Sciatic nerve (tissue), 2 donors: Measurements from ENCODE around the gene BMAL1. TPM values are rescaled to one million over a fixed set of nuclear protein-coding genes. Genes with fewer than 3 reads are reported as not detected.

ENCODE experiments used
- ATAC-seq: fragments of 200-7000 bp; cut with Tn5 transposase; one replicate; pipeline ENCODE4 v1.9.1; 2020; ENCODE audit warnings: mild to moderate bottlenecking, moderate library complexity
- DNase-seq: peaks from one replicate; pipeline ENCODE4 v3.0.0-alpha.2; 2020; ENCODE audit warnings: low spot score
- intact Hi-C: fragments of 100-400 bp; cut with DNase I; formaldehyde crosslinking; loops from one replicate; pipeline ENCODE4 v1.14.2; 2022
- total RNA-seq: library from RNA; stranded (reverse); fragmentation: NEBNext Ultra II Directional; extraction: Animal tissue kit (Norgen Biotek cat#: 25700); gene quantifications from one replicate; pipeline ENCODE4 v1.2.1, GENCODE V29; 2021
- donor health status: DM: no; HTN: no; CAD: no.
- donor health status: DM: no; HTN: no; CAD: no.

BMAL1 gene
- total RNA-seq, 1 donor from 2014 or later: 25.6 TPM

GRCh38 chr11:13310443-13310842 lies 32.9 kb downstream of the BMAL1 start:
- no peak for DNase-seq
- ATAC-seq: no peak
- intact Hi-C loops: no loop called here

- no peak for DNase-seq
- intact Hi-C loops: no loop called here
- no peak for ATAC-seq
Measured at GRCh38 chr11:13311570-13311969, 34.0 kb downstream of the BMAL1 start.

GRCh38 chr11:13313005-13313819 lies 35.6 kb downstream of the BMAL1 start:
- no peak for DNase-seq
- ATAC-seq: no peak
- intact Hi-C loops: no loop called here

GRCh38 chr11:13314676-13315394 lies 37.2 kb downstream of the BMAL1 start:
- DNase-seq (no peak), ATAC-seq (no peak)
- intact Hi-C loops: no loop called here

GRCh38 chr11:13315517-13316432 lies 38.2 kb downstream of the BMAL1 start:
- ATAC-seq (peak; percentile 45), DNase-seq (no peak)
- intact Hi-C loops: no loop called here

GRCh38 chr11:13316528-13316961 lies 39.0 kb downstream of the BMAL1 start:
- intact Hi-C loops: no loop called here
- ATAC-seq (peak; percentile 70), DNase-seq (no peak)

GRCh38 chr11:13317293-13318080 lies 39.9 kb downstream of the BMAL1 start:
- DNase-seq (no peak), ATAC-seq (no peak)
- intact Hi-C loops: no loop called here

- intact Hi-C loops: no loop called here
- ATAC-seq: peak; percentile 68
- no peak for DNase-seq
Measured at GRCh38 chr11:13318498-13319295, 41.1 kb downstream of the BMAL1 start.

- intact Hi-C loops: no loop called here
- ATAC-seq: no peak
Measured at GRCh38 chr11:13320688-13321087, 43.1 kb downstream of the BMAL1 start.

GRCh38 chr11:13321431-13321830 lies 43.8 kb downstream of the BMAL1 start:
- ATAC-seq: no peak
- intact Hi-C loops: no loop called here
- DNase-seq: no peak

More at GRCh38 chr11:13320688-13321087, 43.1 kb downstream of the BMAL1 start:
- no peak for DNase-seq

- ATAC-seq (no peak), DNase-seq (no peak)
- intact Hi-C loops: no loop called here
Measured at GRCh38 chr11:13324141-13324540, 46.6 kb downstream of the BMAL1 start.

GRCh38 chr11:13324709-13325108 lies 47.1 kb downstream of the BMAL1 start:
- ATAC-seq (no peak), DNase-seq (no peak)
- intact Hi-C loops: no loop called here

- intact Hi-C loops: no loop called here
- ATAC-seq: no peak
- DNase-seq: no peak
Measured at GRCh38 chr11:13327421-13327820, 49.8 kb downstream of the BMAL1 start.

- DNase-seq (no peak), ATAC-seq (no peak)
- intact Hi-C loops: no loop called here
Measured at GRCh38 chr11:13328286-13328685, 50.7 kb downstream of the BMAL1 start.

GRCh38 chr11:13329670-13330356 lies 52.2 kb downstream of the BMAL1 start:
- no peak for ATAC-seq
- DNase-seq: no peak
- intact Hi-C loops: no loop called here

GRCh38 chr11:13332124-13332523 lies 54.5 kb downstream of the BMAL1 start:
- no peak for DNase-seq

GRCh38 chr11:13333456-13333957 lies 55.9 kb downstream of the BMAL1 start:
- ATAC-seq: no peak
- no peak for DNase-seq
- intact Hi-C loops: no loop called here

More at GRCh38 chr11:13332124-13332523, 54.5 kb downstream of the BMAL1 start:
- intact Hi-C loops: no loop called here
- ATAC-seq: no peak
